Glomerular visceral epithelial cell (primary cell): Measurements from ENCODE around the gene RBM44.
"Not testable (repeated sequence)": the region's sequence is repeated elsewhere in the genome, so short reads cannot be mapped to it uniquely, and the experiment has no call there.

Experiments
- DNase-seq: peaks from one replicate; pipeline ENCODE4 v3.0.0-alpha.2; 2016; ENCODE audit errors: extremely low spot score

The RBM44 gene

GRCh38 chr2:237774811-237775553 lies 23.6 kb upstream of the RBM44 start:
- peak; percentile 61 for DNase-seq

DNA sequence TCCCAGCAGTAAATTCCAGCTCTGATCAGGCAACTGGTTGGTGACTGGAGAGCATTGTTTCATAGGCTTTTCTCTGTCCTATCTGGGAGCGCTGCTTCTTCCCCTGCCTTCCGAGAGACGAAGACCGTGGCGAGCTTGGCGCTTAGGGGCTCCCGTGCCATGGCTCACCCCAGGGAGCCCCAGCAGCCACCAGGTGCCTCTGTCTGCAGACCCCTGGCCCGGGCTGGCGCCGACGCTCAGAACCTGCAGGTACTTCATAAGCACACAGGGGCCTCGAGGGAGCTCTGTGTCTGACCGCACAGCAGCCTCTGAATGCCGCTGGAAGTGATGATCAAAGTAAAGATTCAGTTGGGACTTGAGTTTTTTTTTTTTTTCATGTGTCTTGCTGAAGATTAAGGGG lies 19.1 kb upstream of the RBM44 start:
- DNase-seq: no peak

- no peak for DNase-seq
Observed at GRCh38 chr2:237782181-237782580, 16.4 kb upstream of the RBM44 start.

- DNase-seq: not testable (repeated sequence)
Observed at GRCh38 chr2:237783678-237784077, 14.9 kb upstream of the RBM44 start.

GRCh38 chr2:237786936-237787335 lies 11.6 kb upstream of the RBM44 start:
- no peak for DNase-seq

GRCh38 chr2:237790353-237790752 lies 8.2 kb upstream of the RBM44 start:
- peak; percentile 17 for DNase-seq

DNA sequence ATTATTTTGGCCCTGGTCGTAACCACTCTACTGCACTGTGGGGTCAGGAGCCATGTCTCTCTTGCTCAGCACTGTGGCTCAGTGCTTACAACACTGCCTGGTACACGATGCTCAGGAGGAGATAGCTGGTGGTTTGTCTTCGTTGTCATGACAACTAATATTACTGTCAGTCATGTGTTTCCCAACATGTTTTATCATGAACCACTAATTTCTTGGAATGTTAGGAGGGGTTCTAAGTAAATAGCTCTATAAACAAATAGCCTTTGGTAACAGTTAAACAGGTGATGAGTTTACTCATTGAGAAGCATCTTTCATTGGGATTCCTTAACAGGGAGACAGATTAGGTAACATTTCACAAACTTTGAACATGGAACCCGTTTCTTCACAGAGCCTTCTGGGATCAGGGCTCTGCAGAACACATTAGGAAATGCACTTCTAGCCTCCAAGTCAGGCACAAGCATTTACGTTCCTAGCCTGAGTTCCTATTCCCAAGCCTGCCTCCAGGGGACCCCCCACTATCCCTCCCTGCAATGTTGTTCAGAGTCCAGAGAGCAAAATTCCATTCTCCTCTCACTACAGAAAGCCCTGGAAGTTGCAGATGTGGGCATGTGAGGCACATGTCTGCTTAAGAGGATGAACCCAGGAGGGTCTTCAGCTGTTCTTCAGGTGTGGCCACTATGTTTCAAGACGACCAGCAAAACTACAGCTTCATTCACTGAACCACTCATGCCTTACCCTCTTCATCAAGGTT lies 6.4 kb upstream of the RBM44 start:
- DNase-seq: peak; percentile 19

- DNase-seq: no peak
Observed at GRCh38 chr2:237797253-237797652, 1.3 kb upstream of the RBM44 start.

GRCh38 chr2:237799060-237799428 lies 465 bp downstream of the RBM44 start:
- no peak for DNase-seq

- no peak for DNase-seq
Observed at GRCh38 chr2:237801466-237801865, 2.9 kb downstream of the RBM44 start.

DNA sequence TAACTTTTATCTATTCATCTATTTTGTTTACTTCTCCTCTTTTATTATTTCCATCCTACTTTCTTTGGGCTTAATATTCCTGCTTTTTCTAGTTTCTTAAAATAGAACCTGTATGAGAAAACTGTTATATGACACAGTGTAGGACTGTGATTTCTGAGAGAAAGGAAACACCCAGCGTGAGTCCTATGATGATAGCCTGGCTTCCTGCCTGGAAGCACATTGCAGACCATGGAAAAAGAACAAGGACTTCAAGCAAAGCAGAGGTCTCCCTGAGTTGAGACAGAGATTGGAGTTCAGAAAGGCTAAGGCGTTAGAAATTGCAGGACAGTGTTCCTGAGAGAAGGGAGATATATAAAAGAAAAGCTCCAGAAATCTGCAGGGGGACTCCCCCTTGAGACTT lies 7.8 kb downstream of the RBM44 start:
- no peak for DNase-seq

- no peak for DNase-seq
Observed at GRCh38 chr2:237815637-237816036, 17.1 kb downstream of the RBM44 start.

GRCh38 chr2:237816531-237816930 lies 18.0 kb downstream of the RBM44 start:
- DNase-seq: no peak

GRCh38 chr2:237818066-237818473 lies 19.5 kb downstream of the RBM44 start:
- DNase-seq: no peak

DNA sequence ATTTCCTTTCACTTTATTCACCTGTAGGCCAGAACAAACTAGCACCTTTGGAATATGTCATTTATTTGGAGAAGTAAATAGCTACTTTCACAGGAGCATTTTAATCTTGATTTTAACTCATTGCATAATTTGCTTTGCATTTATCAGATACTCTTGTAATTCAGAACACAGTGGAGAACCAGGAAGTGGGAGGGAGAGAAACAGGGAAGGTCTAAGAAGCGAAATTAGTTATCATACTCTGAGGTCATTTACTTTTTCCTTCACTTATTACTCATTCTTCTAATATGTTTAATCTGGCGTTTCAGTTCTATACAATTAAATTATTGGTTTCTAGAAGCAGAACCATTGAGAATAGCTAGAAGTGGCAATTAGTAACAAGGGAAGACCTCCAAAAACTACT lies 20.7 kb downstream of the RBM44 start:
- no peak for DNase-seq

GRCh38 chr2:237820421-237820820 lies 21.8 kb downstream of the RBM44 start:
- DNase-seq: no peak

GRCh38 chr2:237823544-237823943 lies 25.0 kb downstream of the RBM44 start:
- DNase-seq: no peak

DNA sequence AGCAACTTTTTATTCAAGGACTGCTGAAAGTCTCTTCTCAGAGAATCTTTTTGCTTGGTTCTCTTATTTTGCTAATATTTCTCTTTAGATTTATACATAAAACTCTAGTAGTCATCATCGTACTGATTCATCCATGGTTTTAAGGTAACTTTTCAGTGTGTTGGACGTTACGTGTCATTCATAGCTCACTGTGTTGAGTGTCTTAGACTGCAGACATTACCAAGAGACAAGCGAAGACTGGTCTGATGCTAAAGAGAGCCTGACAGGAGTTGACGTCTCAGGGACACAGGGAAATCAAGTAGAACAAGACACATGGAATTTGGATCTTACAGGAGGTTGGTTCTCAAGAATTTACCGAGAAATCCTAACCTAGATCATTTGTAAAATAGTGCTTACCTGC lies 25.5 kb downstream of the RBM44 start:
- no peak for DNase-seq

GRCh38 chr2:237827421-237827987 lies 28.9 kb downstream of the RBM44 start:
- no peak for DNase-seq

GRCh38 chr2:237830522-237830921 lies 31.9 kb downstream of the RBM44 start:
- DNase-seq: no peak

- DNase-seq: no peak
Observed at GRCh38 chr2:237833546-237833945, 35.0 kb downstream of the RBM44 start.

DNA sequence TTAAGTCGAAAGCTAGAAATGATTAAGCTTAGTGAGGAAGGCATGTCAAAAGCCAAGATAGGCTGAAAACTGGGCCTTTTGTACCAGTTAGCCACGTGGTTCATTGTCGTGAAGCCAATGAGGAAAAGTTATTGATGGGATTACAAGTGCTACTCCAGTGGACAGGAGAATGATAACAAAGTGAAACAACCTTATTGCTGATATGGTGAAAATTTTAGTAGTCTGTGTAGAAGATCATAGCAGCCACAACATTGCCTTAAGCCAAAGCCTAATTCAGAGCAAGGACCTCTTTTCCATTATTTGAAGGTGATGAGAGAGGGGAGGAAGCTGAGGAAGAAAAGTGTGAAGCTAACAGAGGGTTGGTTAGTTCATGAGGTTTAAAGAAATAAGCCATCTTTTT lies 36.8 kb downstream of the RBM44 start:
- no peak for DNase-seq

DNA sequence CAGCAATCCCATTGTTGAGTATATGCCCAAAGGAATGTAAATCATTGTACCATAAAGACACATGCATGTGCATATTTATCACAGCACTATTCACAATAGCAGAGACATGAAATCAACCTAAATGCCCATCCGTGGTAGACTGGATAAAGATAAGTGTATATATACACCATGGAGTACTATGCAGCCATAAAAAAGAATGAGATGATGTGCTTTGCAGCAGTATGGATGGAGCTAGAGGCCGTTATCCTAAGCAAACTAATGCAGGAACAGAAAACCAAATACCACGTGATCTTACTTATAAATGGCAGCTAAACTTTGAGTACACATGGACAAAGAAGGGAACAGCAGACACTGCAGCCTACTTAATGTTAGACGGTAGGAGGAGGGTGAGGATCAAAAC lies 42.5 kb downstream of the RBM44 start:
- DNase-seq: no peak
